Right cardiac atrium (tissue), 5 donors: ENCODE measurements around the gene COL11A1. TPM values are rescaled to one million over a fixed set of nuclear protein-coding genes. Genes with fewer than 3 reads are reported as not detected.

Experiments used
- ATAC-seq, 2 donors: fragments of 200-7000 bp; cut with Tn5 transposase; one replicate each; pipeline versions ENCODE4 v1.8.0 to v1.9.1; 2020; ENCODE audit warnings: moderate library complexity in 2 of 2, mild to moderate bottlenecking in 1 of 2
- DNase-seq, 3 donors: peaks; one replicate each; pipeline ENCODE4 v3.0.0-alpha.2; 2020
- H3K27ac ChIP-seq: one replicate; pipeline ENCODE4 v1.5.1; 2013; ENCODE audit warnings: mild to moderate bottlenecking, low read length, control low read depth, moderate library complexity
- H3K27me3 ChIP-seq: one replicate; pipeline ENCODE4 v1.6.1; 2013; ENCODE audit not compliant: control insufficient read depth, insufficient read depth
- H3K4me1 ChIP-seq: one replicate; pipeline ENCODE4 v1.6.1; 2013; ENCODE audit warnings: low read length; ENCODE audit not compliant: control insufficient read depth, insufficient read depth
- H3K4me3 ChIP-seq: one replicate; pipeline ENCODE4 v1.5.1; 2013; ENCODE audit warnings: low read length, control low read depth
- H3K9me3 ChIP-seq: one replicate; pipeline ENCODE4 v1.6.1; 2013; ENCODE audit warnings: low read length; ENCODE audit not compliant: control insufficient read depth
- WGBS: extraction: QIAGEN DNeasy Blood & Tissue Kit; methylation state at CpG from one replicate; pipeline ENCODE4 v1.1.7; 2013; 5-methylcytosine and 5-hydroxymethylcytosine counted together
- intact Hi-C, 4 donors: fragments of 100-400 bp; cut with DNase I; formaldehyde crosslinking; loops; one replicate each; pipeline versions ENCODE4 v1.11.0 to v1.14.0; 2022 to 2023
- polyA plus RNA-seq: library from polyadenylated mRNA; stranded (reverse); fragments of 200-250 nt; gene quantifications from one replicate; pipeline ENCODE4 v1.2.3, GENCODE V29; 2013
- total RNA-seq, 4 donors: library from RNA; stranded (reverse); fragmentation: NEBNext Ultra II Directional; extraction: Animal tissue kit (Norgen Biotek cat#: 25700); gene quantifications; one replicate each; pipeline ENCODE4 v1.2.1, GENCODE V29; 2021
- donor health status: healthy with polysubstance abuse.
- donor health status: DM: no; HTN: yes; CAD: no.
- donor health status: DM: no; HTN: no; CAD: no.
- donor health status: DM: no; HTN: yes; CAD: no; lungs with severe emphysema.
- donor health status: DM: yes; HTN: yes; CAD: no.

The COL11A1 gene
- total and polyA plus RNA-seq, 5 donors: 0.05 TPM; not detected in 4

GRCh38 chr1:103120981-103121380 is 12.7 kb upstream of the COL11A1 start:
- intact Hi-C loops: no loop called here
- no peak for DNase-seq
- H3K27ac ChIP-seq: no peak overlapping the region
- no peak overlapping the region for H3K4me3 ChIP-seq
- H3K9me3 ChIP-seq: no peaks in the 10 kb centered on the region
- no peaks in the 10 kb centered on the region for H3K27me3 ChIP-seq
- 65% methylated on average over 2 of the region's 2 CpGs for WGBS
- no peak for ATAC-seq
- no peaks in the 10 kb centered on the region for H3K4me1 ChIP-seq

GRCh38 chr1:103112546-103112945 is 4.2 kb upstream of the COL11A1 start:
- Histone ChIP-seq H3K27me3 (no peaks in the 10 kb centered on the region), H3K27ac (no peak overlapping the region), H3K4me3 (no peak overlapping the region), H3K9me3 (no peaks in the 10 kb centered on the region), H3K4me1 (no peaks in the 10 kb centered on the region)
- ATAC-seq (no peak), DNase-seq (no peak)
- intact Hi-C loops: no loop called here

- ATAC-seq: no peak
- no peaks in the 10 kb centered on the region for H3K4me1 ChIP-seq
- intact Hi-C loops: no loop called here
- no peak overlapping the region for H3K4me3 ChIP-seq
- no peaks in the 10 kb centered on the region for H3K9me3 ChIP-seq
- 61% methylated on average over 1 of the region's 1 CpG for WGBS
- H3K27ac ChIP-seq: no peak overlapping the region
- DNase-seq: no peak
- no peaks in the 10 kb centered on the region for H3K27me3 ChIP-seq
Observed at GRCh38 chr1:103111926-103112325, 3.6 kb upstream of the COL11A1 start.

GRCh38 chr1:103110701-103111100 is 2.4 kb upstream of the COL11A1 start:
- Histone ChIP-seq H3K4me3 (no peak overlapping the region), H3K9me3 (no peaks in the 10 kb centered on the region), H3K4me1 (no peaks in the 10 kb centered on the region), H3K27me3 (no peaks in the 10 kb centered on the region), H3K27ac (no peak overlapping the region)
- WGBS: 0% methylated on average over 1 of the region's 1 CpG
- ATAC-seq: no peak
- no peak for DNase-seq
- intact Hi-C loops: no loop called here

- no peaks in the 10 kb centered on the region for H3K27me3 ChIP-seq
- H3K4me1 ChIP-seq: no peaks in the 10 kb centered on the region
- ATAC-seq (no peak), DNase-seq (peak in 1 of 3 donors; percentile 16)
- no peaks in the 10 kb centered on the region for H3K9me3 ChIP-seq
- WGBS: 64% methylated on average over 6 of the region's 6 CpGs
- intact Hi-C loops: loop anchor here in 1 of 4 donors (10.0 kb wide), 1 partner anchor 405 kb away; no protein-coding TSS in a partner anchor
- H3K27ac ChIP-seq: no peak overlapping the region
- no peak overlapping the region for H3K4me3 ChIP-seq
Observed at GRCh38 chr1:103109311-103109920, 1.1 kb upstream of the COL11A1 start.

GRCh38 chr1:103107741-103108375 is 464 bp downstream of the COL11A1 start:
- 1% methylated on average over 19 of the region's 19 CpGs for WGBS
- Histone ChIP-seq H3K4me1 (no peaks in the 10 kb centered on the region), H3K27ac (no peak overlapping the region), H3K4me3 (peak overlapping the region; percentile 59), H3K27me3 (no peaks in the 10 kb centered on the region), H3K9me3 (no peaks in the 10 kb centered on the region)
- DNase-seq (peak in 1 of 3 donors; percentile 11), ATAC-seq (no peak)
- intact Hi-C loops: loop anchor here in 1 of 4 donors (10.0 kb wide), 1 partner anchor 407 kb away; no protein-coding TSS in a partner anchor

GRCh38 chr1:103106426-103107341 is 1.6 kb downstream of the COL11A1 start:
- WGBS: 2% methylated on average over 23 of the region's 23 CpGs
- H3K9me3 ChIP-seq: no peaks in the 10 kb centered on the region
- intact Hi-C loops: loop anchor here in 1 of 4 donors (10.0 kb wide), 1 partner anchor 408 kb away; no protein-coding TSS in a partner anchor
- DNase-seq (peak; percentile 14 to 39 (median 17)), ATAC-seq (peak; percentile 75 to 81)
- H3K4me3 ChIP-seq: peak overlapping the region; percentile 59
- no peaks in the 10 kb centered on the region for H3K27me3 ChIP-seq
- no peaks in the 10 kb centered on the region for H3K4me1 ChIP-seq
- no peak overlapping the region for H3K27ac ChIP-seq

GRCh38 chr1:103101399-103101798 is 6.9 kb downstream of the COL11A1 start:
- intact Hi-C loops: loop anchor here in 1 of 4 donors (10.0 kb wide), 1 partner anchor 413 kb away; no protein-coding TSS in a partner anchor
- no peak for ATAC-seq
- DNase-seq: no peak
- no peaks in the 10 kb centered on the region for H3K4me1 ChIP-seq
- H3K27ac ChIP-seq: no peak overlapping the region
- H3K4me3 ChIP-seq: no peak overlapping the region
- no peaks in the 10 kb centered on the region for H3K9me3 ChIP-seq
- 43% methylated on average over 1 of the region's 1 CpG for WGBS
- no peaks in the 10 kb centered on the region for H3K27me3 ChIP-seq

- DNase-seq: no peak
- 76% methylated on average over 2 of the region's 2 CpGs for WGBS
Observed at GRCh38 chr1:103089221-103089620, 19.1 kb downstream of the COL11A1 start.

GRCh38 chr1:103087256-103087655 is 21.1 kb downstream of the COL11A1 start:
- no peaks in the 10 kb centered on the region for H3K27me3 ChIP-seq
- DNase-seq: no peak
- 70% methylated on average over 1 of the region's 1 CpG for WGBS

More at GRCh38 chr1:103089221-103089620, 19.1 kb downstream of the COL11A1 start:
- Histone ChIP-seq H3K27ac (no peak overlapping the region), H3K27me3 (no peaks in the 10 kb centered on the region), H3K9me3 (no peaks in the 10 kb centered on the region), H3K4me1 (no peaks in the 10 kb centered on the region), H3K4me3 (no peak overlapping the region)
- intact Hi-C loops: no loop called here
- no peak for ATAC-seq

GRCh38 chr1:103084181-103084580 is 24.1 kb downstream of the COL11A1 start:
- WGBS: 17% methylated on average over 2 of the region's 2 CpGs

More at GRCh38 chr1:103087256-103087655, 21.1 kb downstream of the COL11A1 start:
- no peaks in the 10 kb centered on the region for H3K4me1 ChIP-seq
- no peak overlapping the region for H3K27ac ChIP-seq
- no peak overlapping the region for H3K4me3 ChIP-seq
- ATAC-seq: no peak
- intact Hi-C loops: no loop called here
- no peaks in the 10 kb centered on the region for H3K9me3 ChIP-seq

More at GRCh38 chr1:103084181-103084580, 24.1 kb downstream of the COL11A1 start:
- Histone ChIP-seq H3K4me1 (no peaks in the 10 kb centered on the region), H3K27ac (no peak overlapping the region), H3K9me3 (no peaks in the 10 kb centered on the region), H3K27me3 (no peaks in the 10 kb centered on the region), H3K4me3 (no peak overlapping the region)
- no peak for DNase-seq
- intact Hi-C loops: no loop called here
- ATAC-seq: no peak
